Cardiac septum (tissue), 1 donor: ENCODE measurements around the gene PDX1. TPM values are rescaled to one million over a fixed set of nuclear protein-coding genes. Genes with fewer than 3 reads are reported as not detected.

Experiments
- DNase-seq: peaks from one replicate; pipeline ENCODE4 v3.0.0-alpha.2; 2020; ENCODE audit warnings: low spot score
- intact Hi-C: fragments of 100-400 bp; cut with DNase I; formaldehyde crosslinking; loops from one replicate; pipeline ENCODE4 v1.14.0; 2022
- long read RNA-seq: library from polyadenylated mRNA; unstranded; transcript quantifications from one replicate; pipeline ENCODE4 v2.0.0, GENCODE V29; 2021
- total RNA-seq: library from RNA; stranded (reverse); fragmentation: NEBNext Ultra II Directional; extraction: Animal tissue kit (Norgen Biotek cat#: 25700); gene quantifications from one replicate; pipeline ENCODE4 v1.2.1, GENCODE V29; 2021
- donor health status: DM: no; HTN: no; CAD: no.

The PDX1 gene
- not detected for total RNA-seq
- long read RNA-seq: 0 reads

DNA sequence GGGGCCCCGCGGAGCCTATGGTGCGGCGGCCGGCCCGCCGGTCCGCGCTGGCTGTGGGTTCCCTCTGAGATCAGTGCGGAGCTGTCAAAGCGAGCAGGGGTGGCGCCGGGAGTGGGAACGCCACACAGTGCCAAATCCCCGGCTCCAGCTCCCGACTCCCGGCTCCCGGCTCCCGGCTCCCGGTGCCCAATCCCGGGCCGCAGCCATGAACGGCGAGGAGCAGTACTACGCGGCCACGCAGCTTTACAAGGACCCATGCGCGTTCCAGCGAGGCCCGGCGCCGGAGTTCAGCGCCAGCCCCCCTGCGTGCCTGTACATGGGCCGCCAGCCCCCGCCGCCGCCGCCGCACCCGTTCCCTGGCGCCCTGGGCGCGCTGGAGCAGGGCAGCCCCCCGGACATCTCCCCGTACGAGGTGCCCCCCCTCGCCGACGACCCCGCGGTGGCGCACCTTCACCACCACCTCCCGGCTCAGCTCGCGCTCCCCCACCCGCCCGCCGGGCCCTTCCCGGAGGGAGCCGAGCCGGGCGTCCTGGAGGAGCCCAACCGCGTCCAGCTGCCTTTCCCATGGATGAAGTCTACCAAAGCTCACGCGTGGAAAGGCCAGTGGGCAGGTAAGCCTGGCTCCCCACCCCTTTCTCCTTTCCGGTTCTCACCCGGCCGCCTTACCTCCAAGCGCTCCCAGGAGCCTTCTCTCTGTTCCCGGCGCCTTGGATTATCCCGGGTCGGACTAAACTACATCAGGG, at the start of gene PDX1:
PDX1 (plus strand) TSS at position 67 of the 743 bp plus-strand sequence; CDS start at position 206, 139 bp downstream.
- DNase-seq: no peak

DNA sequence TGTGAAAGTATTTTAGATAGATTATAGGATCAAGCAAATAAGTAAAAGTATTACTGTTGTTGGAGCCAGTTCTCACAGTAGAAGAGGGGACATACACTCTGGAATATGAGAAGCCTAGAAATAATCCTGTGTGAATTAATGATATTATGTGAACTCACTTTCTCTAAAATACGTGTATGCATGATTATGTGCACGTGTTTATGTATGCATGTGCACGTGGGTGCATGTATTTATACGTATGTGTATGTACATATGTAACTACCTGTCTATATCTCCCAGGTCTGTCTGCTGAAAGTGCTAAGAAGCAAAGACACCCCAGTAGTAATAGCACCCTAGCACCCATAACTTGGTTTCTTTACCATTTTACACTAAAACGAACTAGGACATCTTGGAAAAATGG, 41.5 kb upstream of the PDX1 start:
- intact Hi-C loops: no loop called here
- DNase-seq: no peak

More for the DNA sequence above, at the start of gene PDX1:
- intact Hi-C loops: no loop called here

DNA sequence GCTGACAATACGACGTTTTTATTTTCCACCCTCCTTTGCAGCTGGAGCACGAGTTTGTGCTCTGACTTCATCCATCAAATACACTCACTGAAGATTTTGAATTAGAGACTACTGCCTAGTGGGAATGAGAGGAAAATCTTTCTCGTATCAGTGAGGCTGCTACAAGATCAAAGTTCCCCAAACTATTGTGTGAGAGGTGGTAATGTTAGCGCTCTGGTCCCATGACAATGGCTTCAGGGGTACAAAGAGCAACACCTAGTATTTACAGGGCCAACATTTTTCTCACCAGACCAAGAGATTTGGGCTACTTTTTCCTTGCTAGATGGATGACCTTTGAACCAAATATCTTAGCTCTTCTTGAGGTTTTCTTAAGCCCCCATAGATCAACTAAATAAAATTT, 30.3 kb upstream of the PDX1 start:
- DNase-seq: no peak
- intact Hi-C loops: no loop called here

DNA sequence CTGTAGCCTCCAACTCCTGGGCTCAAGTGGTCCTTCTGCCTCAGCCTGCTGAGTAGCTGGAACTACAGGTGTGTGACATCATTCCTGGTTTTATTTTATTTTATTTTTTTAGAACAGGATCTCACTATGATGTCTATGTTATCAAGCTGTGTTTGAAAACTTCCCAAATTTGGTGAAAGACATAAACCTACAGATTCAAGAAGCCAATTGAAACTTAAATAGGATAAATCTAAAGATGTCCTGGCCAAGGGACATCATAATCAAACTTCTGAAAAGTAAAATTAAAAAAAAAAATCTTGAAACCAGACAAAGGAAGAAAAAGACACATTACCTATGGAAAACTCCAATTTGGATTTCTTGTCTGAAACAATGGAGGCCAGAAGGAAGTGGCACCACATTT, 23.1 kb upstream of the PDX1 start:
- no peak for DNase-seq
- intact Hi-C loops: no loop called here

DNA sequence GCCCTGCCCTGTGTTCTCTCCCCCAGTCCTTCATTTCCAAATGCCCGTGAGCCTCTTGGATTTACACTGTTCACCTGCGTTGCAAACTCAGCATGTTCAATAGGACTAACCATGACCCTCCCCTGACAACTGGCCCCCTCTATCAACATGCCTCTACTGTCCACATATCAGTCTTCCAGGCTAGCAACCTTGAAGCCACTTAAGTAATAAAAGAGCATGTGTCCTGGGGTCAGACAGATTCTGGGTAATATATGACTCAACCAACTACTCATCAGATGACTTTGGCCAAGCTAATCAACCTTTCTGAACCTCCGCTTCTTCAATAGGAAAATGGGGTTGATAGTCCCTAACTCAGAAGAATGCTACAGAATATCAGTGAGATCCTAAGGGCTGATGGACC, 15.1 kb upstream of the PDX1 start:
- DNase-seq: no peak
- intact Hi-C loops: no loop called here

DNA sequence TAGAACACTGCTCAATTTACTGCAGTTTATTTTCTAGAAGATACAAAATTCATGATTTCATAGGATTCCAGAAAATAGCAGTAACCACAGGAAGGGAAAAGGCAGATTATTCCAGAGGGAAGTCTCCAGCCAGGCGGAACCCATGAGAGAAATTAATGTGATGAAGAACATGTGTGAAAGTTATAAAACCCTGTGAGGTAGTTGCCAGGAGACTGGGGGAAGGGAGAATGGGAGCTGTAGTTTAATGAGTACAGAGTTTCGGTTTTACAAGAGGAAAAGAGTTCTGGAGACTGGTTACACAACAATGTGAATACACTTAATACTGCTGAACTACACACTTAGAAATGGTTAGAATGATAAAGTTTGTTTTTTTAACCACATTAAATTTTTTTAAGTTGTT, 14.2 kb upstream of the PDX1 start:
- intact Hi-C loops: no loop called here
- no peak for DNase-seq

DNA sequence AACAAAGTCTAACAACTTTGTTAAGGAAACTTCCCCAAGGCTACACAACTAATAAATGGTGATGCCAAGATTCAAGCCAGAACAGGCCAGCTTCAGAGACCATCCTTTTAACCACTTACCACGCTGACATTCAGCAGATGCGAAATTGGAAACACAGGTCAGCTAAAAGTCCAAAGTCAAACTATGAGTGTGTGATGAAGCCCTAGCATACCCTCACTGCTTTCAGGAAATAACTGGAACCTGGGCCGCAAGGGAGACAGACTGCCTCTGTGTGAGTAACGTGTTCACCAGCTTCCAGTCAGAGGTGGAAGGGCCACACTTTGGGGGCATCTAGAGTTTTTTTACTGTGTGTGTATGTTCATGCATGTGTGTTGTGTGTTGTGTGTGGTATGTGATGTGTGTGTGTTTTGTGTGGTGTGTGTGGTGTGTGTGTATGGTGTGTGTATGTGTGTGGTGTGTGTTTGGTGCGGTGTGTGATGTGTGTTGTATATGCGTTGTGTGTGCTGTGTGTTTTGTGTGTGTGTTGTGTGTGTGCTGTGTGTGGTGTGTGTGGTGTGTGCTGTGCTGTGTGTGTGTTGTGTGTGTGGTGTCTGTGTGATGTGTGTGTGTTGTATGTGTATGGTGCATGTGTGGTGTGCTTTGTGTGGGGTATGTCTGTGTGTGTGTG, 12.5 kb upstream of the PDX1 start:
- intact Hi-C loops: no loop called here

DNA sequence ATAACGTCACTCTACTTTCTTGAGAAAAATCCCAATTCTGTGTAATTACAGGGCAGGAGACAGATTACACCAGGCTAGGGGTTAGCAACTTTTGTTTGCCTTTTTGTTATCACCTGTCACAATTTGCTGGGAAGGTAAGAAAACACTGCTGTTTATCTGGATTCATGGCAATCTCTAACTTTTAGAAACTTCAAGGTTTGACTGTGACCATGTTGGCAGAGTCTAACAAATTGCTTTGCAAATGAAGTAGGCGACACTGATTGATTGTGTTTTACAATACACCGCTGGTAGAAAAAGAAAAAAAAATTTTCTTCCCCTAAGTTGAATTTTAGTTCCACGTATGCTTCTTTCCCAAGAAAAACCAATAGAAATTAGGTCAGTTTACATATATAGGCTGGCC, 10.4 kb upstream of the PDX1 start:
- intact Hi-C loops: no loop called here
- no peak for DNase-seq

More for the DNA sequence above, 12.5 kb upstream of the PDX1 start:
- DNase-seq: no peak

DNA sequence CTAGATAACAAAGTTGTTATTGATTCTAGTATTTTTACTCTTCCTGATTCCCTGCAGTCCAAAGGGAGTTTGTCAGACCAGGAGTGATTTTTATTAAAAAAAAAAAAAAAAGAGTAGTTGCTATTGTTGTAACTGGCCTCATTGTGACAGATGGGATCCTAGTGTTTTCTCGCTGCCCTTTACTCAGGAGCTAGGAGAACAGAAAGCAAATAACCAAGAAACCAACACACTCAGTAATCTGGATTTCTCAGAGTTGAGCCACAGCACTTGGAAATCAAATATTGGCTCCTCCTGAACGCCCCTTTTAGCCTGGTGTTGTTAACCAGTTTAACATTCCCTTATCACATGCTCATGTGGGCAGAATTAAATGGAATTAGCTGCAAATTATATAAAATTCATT, 8.3 kb upstream of the PDX1 start:
- intact Hi-C loops: no loop called here
- DNase-seq: no peak

DNA sequence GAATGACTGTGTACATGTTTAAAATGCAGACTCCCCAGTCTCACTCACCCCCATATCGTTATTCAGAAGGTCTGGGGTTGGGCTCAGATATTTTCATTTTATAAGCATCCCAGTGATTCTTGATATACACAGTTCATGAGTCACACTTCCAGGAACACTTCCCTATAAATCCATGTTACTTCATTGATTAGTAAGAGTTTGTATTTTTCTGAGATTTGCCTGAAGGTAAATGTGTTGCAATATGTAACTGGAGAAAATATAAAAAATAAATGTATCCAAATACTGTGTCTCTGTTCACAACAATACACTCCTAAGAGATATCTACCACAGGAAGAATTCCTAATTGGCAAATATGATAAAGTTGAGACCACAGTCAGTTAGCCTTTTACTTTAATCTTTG, 6.6 kb upstream of the PDX1 start:
- intact Hi-C loops: no loop called here
- no peak for DNase-seq

DNA sequence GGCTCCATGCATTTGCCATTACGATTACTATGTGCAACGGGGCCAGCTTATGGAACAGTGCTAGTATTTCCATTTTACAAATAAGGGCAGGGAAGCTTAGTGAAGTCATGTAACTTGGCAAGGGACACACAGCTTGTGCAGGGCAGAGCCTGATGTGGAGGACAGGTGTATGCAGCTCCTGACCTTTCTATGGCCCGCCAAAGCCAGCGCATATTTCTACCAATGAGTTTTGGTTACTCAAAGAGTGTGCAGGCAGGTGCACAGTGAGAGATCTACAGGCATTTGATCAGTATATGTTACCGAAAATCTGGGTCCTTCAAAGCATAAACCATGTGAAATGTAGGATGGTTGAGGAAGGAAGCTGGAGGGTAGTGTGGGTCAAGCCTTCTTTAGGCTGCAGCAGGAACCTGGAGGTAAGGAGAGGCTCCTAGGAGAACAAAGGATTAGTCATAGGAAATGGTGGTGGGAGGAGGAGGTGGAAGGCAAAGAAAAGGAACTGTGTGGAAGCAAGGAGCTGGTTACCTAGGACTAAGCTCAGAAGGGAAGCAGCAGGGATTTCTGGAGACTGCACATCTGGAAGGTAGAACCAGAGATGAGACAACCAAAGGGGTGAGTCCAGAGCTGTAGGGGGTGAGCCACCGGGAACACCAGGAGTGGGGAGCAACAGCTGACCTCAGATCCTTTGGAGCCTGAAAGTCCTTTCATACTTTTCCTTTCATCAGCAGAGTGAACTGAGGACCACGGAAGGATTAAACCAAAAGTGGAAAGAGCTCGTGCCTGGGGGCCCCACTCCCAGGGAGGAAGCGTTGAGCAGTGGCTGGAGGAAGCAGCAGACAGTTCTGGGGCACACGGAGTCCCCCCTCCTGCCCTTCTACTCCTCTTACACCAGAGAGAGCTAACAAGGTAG, 4.2 kb upstream of the PDX1 start:
- intact Hi-C loops: no loop called here
- no peak for DNase-seq

DNA sequence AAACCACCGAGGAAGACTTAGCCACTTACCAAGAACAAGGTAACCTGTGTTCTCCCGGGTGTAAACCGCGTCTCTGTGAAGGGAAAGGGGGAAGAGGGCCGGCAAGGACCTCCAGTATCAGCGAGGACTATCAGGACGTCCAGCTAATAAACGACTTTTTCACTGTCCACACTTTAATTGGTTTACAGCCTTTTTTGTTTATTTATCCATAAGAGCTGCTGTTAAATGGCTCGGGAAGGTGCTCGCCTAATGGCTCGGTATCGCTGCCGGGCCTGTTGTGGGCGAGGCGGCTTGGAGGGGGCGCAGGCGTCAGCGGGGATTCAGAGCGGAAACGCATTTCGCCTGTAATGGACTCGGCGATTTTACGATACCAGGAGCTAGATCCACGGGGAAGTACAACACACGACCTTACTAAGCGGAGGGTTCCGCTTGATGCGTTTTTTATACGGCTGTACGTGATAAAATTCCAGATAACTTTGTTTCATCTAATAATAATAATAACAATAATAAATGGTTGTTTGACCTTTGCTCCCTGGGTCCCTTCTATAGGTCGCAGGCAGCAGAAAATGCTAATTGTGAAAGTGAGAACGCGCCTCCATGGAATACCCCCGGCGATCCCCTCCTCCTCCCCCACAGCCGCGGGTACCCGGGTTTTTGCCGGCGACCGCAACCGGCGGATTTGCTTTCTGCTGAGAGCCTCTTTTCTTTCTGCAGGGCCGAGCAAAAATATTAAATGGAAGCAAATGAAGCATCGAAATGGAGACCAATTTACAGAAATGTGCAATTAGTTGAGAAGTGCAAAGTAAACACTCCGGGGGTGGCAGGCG, 2.5 kb upstream of the PDX1 start:
- intact Hi-C loops: no loop called here
- DNase-seq: no peak

DNA sequence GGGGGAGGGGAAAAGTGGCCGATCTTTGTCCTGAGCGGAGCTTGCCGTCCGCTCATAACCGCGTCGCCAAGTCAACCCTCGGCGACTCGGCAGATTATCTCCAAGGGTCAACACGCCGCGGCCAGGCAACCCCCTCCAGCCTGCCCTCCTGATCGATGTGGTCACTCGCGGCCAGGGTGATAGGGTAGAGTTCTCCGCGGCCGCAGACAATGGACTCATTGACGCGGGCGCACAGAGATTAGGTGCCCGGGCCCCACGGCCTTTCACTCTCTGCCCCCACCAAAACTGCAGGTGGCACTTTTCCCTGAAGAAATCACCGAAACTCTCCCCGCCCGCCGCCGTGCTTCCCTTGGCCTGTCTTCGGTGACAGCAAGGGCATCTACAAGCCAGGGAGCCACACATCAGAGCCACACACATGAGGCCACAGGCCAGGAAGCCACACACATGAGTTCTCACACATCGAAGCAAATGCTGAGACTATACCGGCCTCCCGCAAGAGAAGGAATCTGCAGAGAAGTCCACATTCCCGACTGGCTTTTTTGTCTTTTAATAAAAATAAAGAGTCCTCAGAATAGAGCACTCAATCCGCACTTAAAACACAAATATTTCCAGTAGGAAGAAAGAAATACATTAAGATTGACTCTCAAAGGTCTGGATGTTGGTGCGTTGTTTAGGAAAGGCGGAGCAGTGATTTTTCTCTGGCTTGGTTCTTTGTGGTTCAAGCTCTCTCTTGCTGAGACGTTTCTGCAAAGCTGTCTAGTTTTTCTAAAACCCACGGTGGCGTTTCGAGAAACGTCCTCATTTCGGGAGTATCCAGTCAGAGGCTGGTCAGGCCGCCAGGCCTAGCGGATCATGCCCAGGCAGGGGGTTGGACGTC, 1.5 kb upstream of the PDX1 start:
- intact Hi-C loops: no loop called here
- DNase-seq: no peak

DNA sequence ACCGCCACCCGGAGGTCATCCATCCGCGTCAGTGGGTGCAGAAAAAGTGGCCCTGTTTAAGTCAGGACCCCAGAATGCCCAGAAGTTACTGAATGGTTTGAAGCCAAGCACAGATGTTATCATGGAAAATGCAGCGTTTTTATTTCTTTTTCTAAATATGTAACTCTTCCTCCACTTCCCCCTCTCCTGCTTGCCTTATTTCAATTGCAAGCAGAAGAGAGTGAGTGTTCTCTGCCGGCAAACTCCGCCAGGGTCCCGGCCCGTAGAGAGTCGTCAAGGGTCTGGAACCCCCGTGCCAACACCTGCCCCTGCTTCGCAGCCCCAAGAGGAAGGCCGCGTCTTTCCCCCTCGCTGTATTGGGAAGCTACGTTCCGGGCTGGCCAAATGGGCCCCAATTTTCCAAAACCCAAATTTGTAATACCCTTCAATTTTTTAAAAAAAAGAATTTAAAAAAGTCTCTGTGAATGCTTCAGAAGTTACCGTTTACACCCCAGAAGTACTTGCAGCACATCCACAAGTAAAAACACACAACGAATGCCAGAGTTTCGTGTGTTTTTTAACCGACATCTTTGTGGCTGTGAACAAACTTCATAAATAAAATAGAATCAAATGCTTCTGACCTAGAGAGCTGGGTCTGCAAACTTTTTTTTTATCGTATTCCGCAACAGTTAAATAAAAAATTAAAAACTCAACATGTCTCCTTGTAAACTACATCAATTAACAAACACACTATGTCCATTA, 712 bp upstream of the PDX1 start:
- intact Hi-C loops: no loop called here

DNA sequence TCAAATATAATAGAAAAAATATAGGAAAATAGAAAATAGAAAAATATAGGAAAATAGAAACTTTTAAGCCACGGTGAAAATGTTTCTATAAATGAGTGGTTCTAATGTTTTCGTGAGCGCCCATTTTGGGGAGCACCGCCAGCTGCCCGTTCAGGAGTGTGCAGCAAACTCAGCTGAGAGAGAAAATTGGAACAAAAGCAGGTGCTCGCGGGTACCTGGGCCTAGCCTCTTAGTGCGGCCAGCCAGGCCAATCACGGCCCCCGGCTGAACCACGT, 204 bp upstream of the PDX1 start:
- intact Hi-C loops: no loop called here
- DNase-seq: no peak

More for the DNA sequence above, 712 bp upstream of the PDX1 start:
- DNase-seq: no peak

DNA sequence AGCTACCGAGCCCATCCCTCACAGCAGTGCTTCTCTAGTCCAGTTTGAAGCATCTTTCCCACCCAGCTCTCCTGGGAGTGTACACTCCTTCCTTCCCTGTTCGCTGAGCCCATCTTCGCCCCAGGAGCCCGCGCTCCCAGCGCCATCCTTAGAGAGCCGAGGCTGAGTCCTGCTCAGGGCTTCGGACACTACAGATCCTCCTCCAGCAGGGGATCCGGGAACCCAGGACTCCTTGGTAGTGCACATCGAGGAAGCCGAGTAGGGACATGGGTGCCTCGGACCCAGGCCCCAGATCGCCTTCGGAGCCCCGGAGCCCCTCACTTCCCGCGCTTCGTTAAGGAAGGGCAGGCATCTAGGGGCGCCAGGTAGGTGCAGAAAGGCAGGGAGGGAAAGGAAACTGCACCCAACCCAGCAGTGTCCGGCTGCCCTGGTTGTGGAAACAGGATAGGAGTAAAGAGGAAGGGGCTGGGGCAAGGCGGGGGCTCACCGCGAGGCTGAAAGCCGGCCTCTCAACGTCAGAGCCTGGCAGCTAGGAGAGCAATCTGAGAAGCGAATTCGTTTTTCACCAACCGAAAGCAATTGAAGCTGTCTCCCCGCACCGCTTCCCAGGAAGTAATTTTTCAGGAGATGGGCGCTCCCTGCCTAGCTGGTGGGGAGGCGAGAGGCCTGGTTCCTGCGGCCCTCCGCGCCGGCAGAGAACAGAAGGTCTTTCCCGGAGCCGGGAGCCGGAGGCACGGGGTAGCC, 1.0 kb downstream of the PDX1 start:
- no peak for DNase-seq
- intact Hi-C loops: no loop called here

DNA sequence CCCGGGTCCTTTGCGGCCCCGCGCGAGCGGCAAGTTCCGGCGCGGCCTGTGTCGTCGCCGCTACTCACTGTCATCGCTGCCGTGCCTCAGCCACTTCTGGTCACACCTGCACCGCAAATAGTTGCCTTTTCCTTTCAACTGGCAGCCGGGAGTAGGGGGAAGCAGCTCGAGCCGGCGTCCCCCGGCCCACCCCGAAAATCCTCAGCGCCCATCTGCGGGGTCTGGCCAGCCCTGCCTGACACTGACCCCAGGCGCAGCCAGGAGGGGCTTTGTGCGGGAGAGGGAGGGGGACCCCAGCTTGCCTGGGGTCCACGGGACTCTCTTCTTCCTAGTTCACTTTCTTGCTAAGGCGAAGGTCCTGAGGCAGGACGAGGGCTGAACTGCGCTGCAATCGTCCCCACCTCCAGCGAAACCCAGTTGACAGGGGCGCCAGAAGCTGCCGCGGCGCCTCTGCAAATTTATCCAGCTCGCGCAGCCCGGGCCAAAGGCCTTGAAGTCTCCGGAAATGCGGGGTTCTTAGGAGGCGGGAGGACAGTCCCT, 1.7 kb downstream of the PDX1 start:
- DNase-seq: no peak
- intact Hi-C loops: no loop called here
